Activated T-cell treated with anti-CD3 and anti-CD28 coated beads, Interleukin-2, amount 50 U/mL, for 4 hours (primary cell): ENCODE results near the gene PRKCE. TPM values are rescaled to one million over a fixed set of nuclear protein-coding genes. Genes with fewer than 3 reads are reported as not detected.
A peak's percentile ranks its signal among the peaks of the same experiment; 100 is the strongest.

ENCODE experiments used
- ATAC-seq, 2 donors: fragments of 200-7000 bp; cut with Tn5 transposase; one replicate each; pipeline ENCODE4 v1.10.0; 2021
- DNase-seq: peaks from one replicate; pipeline ENCODE4 v3.0.0-alpha.2; 2020
- H3K27me3 Mint-ChIP-seq: one replicate; pipeline ENCODE4 v1.8.0; 2021; ENCODE audit warnings: low read depth, mixed read lengths
- H3K36me3 Mint-ChIP-seq: one replicate; pipeline ENCODE4 v1.8.0; 2022; ENCODE audit warnings: mixed read lengths; ENCODE audit not compliant: insufficient read depth
- H3K4me1 Mint-ChIP-seq: one replicate; pipeline ENCODE4 v1.8.0; 2021; ENCODE audit warnings: low read depth, mixed read lengths
- H3K4me3 Mint-ChIP-seq: one replicate; pipeline ENCODE4 v1.8.0; 2021; ENCODE audit warnings: mild to moderate bottlenecking, moderate library complexity, mixed read lengths
- H3K9me3 Mint-ChIP-seq: one replicate; pipeline ENCODE4 v1.8.0; 2021; ENCODE audit warnings: mixed read lengths
- total RNA-seq, 3 donors: library from RNA; stranded (reverse); gene quantifications; one replicate each; pipeline ENCODE4 v1.2.1, GENCODE V29; 2021

PRKCE gene
- total RNA-seq, 3 donors from 2014 or later, result 9.1 to 9.5 (median 9.2) TPM

DNA sequence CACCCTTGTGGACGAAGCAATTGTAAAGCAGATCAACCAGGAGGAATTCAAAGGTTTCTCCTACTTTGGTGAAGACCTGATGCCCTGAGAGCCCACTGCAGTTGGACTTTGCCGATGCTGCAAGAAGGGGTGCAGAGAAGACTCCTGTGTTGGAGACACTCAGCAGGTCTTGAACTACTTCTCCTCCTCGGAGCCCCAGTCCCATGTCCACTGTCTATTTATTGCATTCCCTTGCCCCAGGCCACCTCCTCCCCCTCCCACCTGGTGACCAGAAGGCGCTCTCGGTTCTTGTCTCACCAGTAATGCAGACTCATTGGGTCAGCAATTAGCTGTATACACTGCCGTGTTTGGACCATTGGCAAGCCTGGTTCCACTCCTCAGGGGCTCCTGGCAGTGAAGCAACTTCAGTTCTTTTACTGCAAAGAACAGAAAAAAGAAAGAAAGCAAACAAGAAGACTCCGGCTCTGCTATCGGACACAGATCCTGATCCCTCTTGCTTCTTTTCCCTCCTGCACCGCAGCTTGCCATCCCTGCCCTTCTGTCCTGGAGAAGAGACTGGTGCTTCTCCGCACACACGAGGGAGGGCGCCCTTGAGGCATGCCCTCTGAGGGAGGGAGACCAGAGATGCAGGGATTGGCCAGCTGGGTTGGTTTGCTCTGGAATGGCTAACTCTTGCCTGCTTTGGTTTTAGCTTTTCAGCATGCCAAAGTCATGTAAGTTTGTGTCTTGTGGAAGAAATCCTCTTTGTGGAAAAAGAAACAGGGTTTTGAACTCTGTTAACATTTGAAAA is 533.5 kb downstream of the PRKCE start:
- H3K4me3 Mint-ChIP-seq, result no peak overlapping the region
- H3K36me3 Mint-ChIP-seq, result peaks cover 6% of the 10 kb centered on the region
- no peak for ATAC-seq
- no peak for DNase-seq
- H3K4me1 Mint-ChIP-seq, result peaks cover 14% of the 10 kb centered on the region
- no peaks in the 10 kb centered on the region for H3K27me3 Mint-ChIP-seq
- no peaks in the 10 kb centered on the region for H3K9me3 Mint-ChIP-seq

DNA sequence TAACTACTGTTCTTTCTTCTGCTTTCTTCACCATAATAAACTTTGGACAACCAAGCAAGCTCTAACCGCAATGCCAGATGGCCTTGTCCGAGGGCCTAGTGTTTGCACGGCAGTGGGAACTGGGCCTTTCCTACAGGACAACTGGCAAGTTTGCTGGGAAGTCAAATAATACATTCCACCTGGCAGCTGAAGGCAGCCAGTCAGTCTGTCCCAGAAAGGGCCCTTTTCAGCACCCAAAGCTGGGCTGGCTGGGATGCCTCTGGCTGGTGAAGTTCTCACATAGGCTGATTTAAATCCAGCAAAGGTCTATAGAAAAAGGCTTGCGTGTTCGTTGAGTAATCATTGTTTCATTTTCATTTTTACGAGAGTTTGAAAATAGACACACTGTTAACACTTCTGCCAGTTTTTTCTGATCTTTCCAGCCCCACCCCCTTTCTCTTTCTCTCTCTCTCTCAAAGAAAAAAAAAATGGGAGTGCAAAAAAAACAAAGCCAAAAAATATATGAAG is 535.7 kb downstream of the PRKCE start:
- H3K27me3 Mint-ChIP-seq, result no peaks in the 10 kb centered on the region
- peaks cover 6% of the 10 kb centered on the region for H3K36me3 Mint-ChIP-seq
- H3K9me3 Mint-ChIP-seq, result no peaks in the 10 kb centered on the region
- peak; percentile 93 to 96 for ATAC-seq
- H3K4me3 Mint-ChIP-seq, result peak overlapping the region; percentile 42
- peaks cover 14% of the 10 kb centered on the region for H3K4me1 Mint-ChIP-seq
- DNase-seq, result no peak

DNA sequence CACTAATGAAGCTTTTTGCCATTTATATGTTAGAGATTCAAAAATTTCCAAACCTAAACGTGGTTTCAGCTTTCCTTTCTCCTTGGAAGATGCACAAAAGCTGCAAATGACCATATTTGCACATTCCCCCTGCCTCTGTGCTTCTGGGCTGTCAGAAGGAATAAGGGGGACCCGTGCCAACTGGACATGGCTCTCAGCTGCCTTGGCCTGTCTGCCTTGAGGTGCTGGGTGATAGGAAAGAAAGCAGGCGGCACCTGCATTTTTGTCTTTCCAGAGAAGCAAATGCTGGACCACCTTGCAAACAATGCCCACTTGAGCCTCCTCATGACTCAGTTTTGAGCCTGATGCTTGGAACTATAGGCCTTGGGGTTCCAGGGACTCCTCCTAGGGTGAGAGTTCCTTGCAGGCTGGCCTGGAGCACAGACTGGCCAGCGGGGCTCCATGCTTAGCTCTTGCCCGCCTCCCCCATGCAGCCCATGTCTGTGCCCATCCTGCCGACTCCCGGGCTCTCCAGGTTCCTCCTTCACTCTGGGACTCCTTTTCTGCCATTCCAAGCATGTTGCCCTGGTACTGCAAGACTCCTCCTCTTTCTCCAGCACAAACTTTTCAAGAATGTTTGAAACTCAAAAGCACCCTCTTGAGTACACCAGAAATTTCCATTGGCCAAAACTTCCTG is 536.7 kb downstream of the PRKCE start:
- Mint-ChIP-seq H3K9me3 (no peaks in the 10 kb centered on the region), H3K4me1 (peaks cover 14% of the 10 kb centered on the region), H3K36me3 (peaks cover 6% of the 10 kb centered on the region), H3K27me3 (no peaks in the 10 kb centered on the region), H3K4me3 (no peak overlapping the region)
- DNase-seq (no peak), ATAC-seq (no peak)

DNA sequence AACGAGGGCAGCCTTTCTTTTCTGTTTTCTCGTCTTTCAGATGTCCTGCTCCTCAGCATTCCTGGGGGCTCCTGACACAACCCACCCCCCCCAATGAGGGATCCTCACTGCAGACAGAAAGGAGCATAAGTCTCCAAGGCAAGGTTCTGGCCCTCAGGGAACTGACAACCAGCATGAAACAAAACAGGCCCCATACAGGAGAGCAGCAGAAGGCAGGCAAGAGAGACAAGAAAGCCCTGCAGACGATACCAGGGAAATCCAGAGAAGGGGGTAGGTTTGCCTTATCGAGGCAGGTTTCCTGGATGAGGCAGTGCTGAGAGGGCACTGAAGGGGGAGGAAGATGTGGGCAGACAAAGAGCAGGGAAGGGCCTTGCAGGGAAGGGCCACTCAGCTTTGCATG is 541.9 kb downstream of the PRKCE start:
- Mint-ChIP-seq H3K36me3 (no peaks in the 10 kb centered on the region), H3K9me3 (no peaks in the 10 kb centered on the region), H3K4me3 (no peak overlapping the region), H3K4me1 (peaks cover under 1% of the 10 kb centered on the region), H3K27me3 (no peaks in the 10 kb centered on the region)
- no peak for DNase-seq
- ATAC-seq, result no peak

DNA sequence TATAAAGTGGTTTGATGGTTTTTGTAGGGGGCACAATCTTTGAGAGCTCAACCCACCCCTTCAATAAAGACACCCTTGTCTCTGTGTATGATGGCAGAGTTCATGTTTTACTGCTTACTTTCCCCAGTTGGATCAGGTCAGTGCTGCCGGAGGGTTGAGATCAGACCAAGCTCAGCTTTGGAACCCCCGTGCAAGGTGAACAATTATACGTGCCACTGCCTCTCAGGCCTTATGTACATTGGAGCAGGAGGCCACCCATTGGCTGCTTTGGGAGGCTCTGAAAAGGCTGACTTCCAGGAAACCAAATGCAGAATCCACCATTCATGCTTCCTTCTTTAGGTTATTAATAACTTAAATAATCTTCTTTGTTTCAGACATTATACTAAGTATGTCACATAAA is 542.4 kb downstream of the PRKCE start:
- Mint-ChIP-seq H3K4me3 (no peak overlapping the region), H3K9me3 (no peaks in the 10 kb centered on the region), H3K36me3 (no peaks in the 10 kb centered on the region), H3K4me1 (no peaks in the 10 kb centered on the region), H3K27me3 (no peaks in the 10 kb centered on the region)
- DNase-seq (no peak), ATAC-seq (no peak)

DNA sequence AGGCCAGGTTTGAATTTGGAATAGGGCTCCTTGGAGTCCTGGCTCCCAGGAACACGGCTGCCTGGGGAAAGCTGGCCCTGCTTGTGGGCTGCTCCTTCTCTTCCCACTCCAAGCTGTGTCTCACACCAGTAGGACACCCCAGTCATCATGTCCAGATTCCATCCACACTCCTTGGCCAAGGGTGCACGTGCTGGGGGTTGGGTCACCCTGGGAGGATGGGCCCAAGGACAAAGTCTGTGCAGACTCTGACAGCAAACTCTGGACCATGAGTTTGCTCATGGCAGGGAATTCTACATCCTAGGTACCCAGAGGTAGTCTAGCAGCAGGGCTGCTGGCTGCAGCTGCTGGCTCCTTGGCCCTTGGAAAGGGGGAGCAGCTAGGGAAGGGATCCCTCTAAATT is 543.4 kb downstream of the PRKCE start:
- ATAC-seq, result no peak
- peaks cover 2% of the 10 kb centered on the region for H3K4me1 Mint-ChIP-seq
- no peak for DNase-seq
- H3K4me3 Mint-ChIP-seq, result no peak overlapping the region
- H3K36me3 Mint-ChIP-seq, result no peaks in the 10 kb centered on the region
- H3K27me3 Mint-ChIP-seq, result no peaks in the 10 kb centered on the region
- H3K9me3 Mint-ChIP-seq, result no peaks in the 10 kb centered on the region

DNA sequence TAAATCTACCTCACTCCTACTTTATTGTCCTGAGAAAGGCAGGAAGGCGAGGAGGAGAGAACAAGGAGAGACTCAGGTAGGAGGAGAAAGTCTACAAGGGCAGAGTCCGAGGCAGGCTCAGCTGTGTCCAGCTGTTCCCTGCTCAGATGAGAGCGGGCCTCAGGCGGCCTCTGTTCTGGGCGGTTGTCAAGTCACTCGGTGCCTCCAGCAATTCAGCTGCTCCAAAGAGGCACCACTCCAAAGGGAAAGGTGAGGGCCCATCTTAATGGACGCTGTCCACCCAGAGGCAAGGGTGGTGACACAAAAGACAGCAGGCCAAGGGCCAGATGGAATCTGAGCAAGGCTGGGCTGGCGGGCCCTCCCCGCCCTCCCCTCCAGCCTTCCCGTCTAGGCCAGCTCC is 544.3 kb downstream of the PRKCE start:
- H3K27me3 Mint-ChIP-seq, result no peaks in the 10 kb centered on the region
- no peak for DNase-seq
- no peaks in the 10 kb centered on the region for H3K36me3 Mint-ChIP-seq

DNA sequence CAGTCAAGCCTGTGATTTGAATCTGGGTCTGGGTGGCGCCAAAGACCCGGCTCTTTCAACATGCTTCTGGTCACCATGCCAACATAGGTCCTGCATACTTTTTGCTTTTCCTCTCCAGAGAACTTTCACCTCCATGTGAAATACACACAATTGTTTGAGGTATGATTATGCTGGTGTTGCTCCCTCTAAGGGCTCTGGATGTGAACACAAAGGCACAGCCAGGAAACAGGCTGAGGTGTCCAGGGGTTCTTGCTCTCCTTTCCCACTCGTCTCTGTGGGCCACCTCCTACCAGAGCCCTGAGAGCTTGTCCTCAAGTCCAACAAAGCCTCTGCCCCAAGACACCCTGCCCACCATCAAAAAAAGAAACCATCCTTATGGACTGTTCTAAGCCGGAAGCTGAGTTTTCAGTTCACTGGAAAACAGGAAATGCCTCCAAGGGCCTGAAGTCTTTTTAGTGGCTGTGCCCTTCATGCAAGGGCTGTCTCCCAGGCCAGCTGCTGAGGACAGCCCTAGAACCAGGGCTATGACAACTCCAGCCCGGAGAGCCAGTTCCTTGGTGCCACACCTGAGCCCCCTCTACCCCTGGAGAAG is 545.5 kb downstream of the PRKCE start:
- Mint-ChIP-seq H3K27me3 (no peaks in the 10 kb centered on the region), H3K4me3 (no peak overlapping the region), H3K4me1 (peaks cover 17% of the 10 kb centered on the region), H3K36me3 (no peaks in the 10 kb centered on the region), H3K9me3 (no peaks in the 10 kb centered on the region)
- ATAC-seq (no peak), DNase-seq (no peak)

More for the DNA sequence above, 544.3 kb downstream of the PRKCE start:
- no peaks in the 10 kb centered on the region for H3K9me3 Mint-ChIP-seq
- no peak overlapping the region for H3K4me3 Mint-ChIP-seq
- ATAC-seq, result no peak
- peaks cover 9% of the 10 kb centered on the region for H3K4me1 Mint-ChIP-seq

DNA sequence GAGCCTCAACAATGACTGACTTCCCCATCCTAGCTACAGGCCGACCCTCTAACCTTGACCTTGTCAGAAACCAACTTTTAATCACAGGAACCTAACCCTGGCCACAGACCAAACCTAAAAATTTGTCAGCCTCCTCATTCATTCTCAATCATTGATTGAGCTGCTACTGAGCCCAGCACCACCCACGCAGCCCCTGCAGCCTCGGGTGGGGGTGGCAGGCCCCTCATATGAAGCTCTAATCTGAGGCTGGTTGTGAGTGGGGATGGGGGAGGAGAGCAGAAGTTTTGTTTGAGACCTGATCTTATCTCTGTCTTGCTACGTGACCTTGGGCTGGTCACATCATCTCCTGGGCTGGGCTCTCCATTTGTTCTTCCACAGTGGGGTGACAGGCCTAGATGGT is 546.2 kb downstream of the PRKCE start:
- ATAC-seq (no peak), DNase-seq (no peak)
- Mint-ChIP-seq H3K27me3 (no peaks in the 10 kb centered on the region), H3K9me3 (no peaks in the 10 kb centered on the region), H3K36me3 (no peaks in the 10 kb centered on the region), H3K4me1 (peaks cover 17% of the 10 kb centered on the region), H3K4me3 (no peak overlapping the region)

DNA sequence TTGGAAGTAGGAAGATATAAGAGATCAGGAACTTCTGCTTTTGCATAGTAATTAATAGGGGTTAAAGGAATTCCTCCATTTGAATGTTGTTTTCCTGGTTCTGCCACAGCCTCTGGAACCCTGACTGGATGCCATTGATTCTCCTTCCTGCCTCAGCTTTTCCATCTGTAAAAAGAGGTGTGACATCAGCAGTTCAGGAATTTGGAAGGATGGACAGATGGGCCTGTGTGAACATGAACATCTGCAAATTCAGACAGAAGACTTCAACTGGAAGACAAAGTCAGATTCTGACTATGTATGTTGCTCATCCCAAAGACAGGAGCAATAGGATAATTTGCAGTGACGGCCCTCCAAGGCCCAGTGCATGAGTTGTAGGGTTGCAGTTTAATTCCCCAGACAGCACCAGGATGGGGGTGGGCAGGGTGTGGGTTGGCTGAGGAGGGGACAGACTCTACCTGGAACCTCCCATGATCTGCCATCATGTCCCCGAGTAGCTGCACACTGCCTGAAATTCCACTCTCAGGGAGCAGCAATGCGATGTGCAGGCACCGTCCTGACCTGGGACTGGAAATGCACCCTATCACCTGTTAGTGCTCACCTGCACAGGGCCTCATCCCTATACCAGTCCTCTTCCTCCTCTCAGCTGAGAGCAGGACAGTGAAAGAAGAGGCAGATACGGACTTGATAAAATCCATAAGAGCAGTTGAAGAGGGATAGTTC is 546.8 kb downstream of the PRKCE start:
- Mint-ChIP-seq H3K27me3 (no peaks in the 10 kb centered on the region), H3K4me1 (peaks cover 22% of the 10 kb centered on the region), H3K36me3 (no peaks in the 10 kb centered on the region), H3K9me3 (no peaks in the 10 kb centered on the region), H3K4me3 (no peak overlapping the region)
- DNase-seq (no peak), ATAC-seq (no peak)

DNA sequence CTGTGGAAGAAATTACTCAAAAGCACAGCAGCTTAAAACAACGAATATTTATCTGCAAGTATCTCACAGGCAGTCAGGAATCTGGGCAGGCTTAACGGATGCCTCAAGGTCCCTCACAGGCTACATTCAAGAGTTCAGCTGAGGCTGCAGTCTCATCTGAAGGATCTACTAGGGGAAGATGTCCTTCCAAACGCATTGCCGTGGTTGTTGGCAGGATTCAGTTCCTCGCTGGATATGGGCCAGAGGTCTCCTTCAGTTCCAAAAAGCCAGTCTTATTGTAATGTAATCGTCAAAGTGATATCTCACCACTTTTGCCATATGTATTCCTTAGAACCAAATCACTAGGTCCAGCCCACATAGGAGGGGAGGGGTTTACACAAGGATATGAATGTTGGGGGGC is 547.5 kb downstream of the PRKCE start:
- no peak for ATAC-seq

DNA sequence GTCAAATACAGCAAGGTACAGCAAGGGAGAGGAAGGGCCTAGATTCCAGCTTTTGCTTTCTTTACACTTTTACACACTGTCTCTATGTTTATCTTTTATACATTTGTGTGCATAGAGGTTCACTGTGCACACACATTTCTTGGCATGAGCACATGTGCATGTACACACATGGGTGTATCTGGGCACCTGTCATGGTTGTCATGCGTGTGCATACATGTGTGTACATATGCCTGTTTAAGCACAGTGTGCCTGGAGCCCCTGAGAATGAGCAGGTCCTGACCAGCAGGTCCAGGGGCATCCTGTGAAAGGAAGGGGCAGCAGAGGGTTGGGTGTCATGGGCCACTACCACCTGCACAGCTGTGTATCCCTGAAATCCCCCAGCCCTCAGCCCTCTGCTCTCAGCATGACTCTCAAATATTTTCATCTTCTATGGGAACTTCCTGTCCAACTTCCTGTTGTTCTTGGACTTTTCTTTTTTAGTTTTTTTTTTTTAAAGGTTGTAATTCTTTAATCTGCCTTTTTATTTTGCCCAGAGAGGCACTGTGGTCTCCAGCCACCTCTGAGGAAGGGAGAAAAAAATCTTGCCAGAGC is 548.7 kb downstream of the PRKCE start:
- H3K4me3 Mint-ChIP-seq, result no peak overlapping the region
- H3K4me1 Mint-ChIP-seq, result peaks cover 22% of the 10 kb centered on the region
- DNase-seq (no peak), ATAC-seq (no peak)
- no peaks in the 10 kb centered on the region for H3K27me3 Mint-ChIP-seq
- no peaks in the 10 kb centered on the region for H3K9me3 Mint-ChIP-seq
- no peaks in the 10 kb centered on the region for H3K36me3 Mint-ChIP-seq

More for the DNA sequence above, 547.5 kb downstream of the PRKCE start:
- Mint-ChIP-seq H3K36me3 (no peaks in the 10 kb centered on the region), H3K27me3 (no peaks in the 10 kb centered on the region), H3K4me3 (no peak overlapping the region), H3K9me3 (no peaks in the 10 kb centered on the region), H3K4me1 (peaks cover 22% of the 10 kb centered on the region)
- no peak for DNase-seq

DNA sequence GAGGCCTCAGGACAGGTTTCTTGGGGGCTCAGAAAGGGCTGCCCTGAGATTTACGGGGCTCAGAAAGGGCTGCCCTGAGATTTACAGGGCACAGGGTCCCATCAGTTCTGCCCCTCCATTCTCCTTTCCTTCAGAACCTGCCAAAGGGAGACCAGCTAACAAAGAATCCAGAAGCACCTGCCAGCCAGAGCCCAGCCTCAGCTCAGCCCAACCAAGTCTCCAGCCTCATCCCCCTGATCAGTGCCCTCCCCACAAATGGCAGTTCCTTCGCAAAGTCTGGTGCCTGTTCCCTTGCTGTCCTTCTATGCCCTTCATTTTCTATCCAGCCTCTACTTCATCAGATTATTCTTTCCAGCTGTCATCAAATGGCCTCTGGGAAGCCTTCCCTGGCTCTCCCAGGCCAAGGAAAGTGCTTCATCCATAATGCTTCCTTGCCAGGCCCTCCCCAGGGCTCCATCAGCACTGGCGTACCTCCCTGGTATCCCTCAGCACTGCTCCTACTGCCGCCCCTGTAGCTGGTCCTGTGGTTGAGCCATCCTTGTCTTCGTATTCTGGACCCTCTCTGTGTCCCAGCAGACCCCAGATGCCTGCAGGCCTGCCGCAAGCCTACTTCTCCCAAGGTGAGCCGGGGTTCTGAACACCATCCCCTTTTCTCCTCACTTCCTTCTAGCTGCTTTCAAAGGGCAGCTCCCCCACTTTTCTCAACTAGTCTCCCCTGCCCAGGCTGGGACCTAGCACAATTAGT is 549.6 kb downstream of the PRKCE start:
- no peak for DNase-seq
- H3K4me1 Mint-ChIP-seq, result peaks cover 22% of the 10 kb centered on the region

More for the DNA sequence above, 549.6 kb downstream of the PRKCE start:
- H3K27me3 Mint-ChIP-seq, result no peaks in the 10 kb centered on the region
- H3K36me3 Mint-ChIP-seq, result no peaks in the 10 kb centered on the region
- no peak overlapping the region for H3K4me3 Mint-ChIP-seq
- no peaks in the 10 kb centered on the region for H3K9me3 Mint-ChIP-seq
- ATAC-seq, result no peak
